Neutrophil (primary cell): ENCODE measurements around the gene SLC6A7.

ENCODE experiments used
- H3K27ac ChIP-seq: fragments of 200-600 bp; sonication (generic); 2 replicates; pipeline ENCODE4 v1.5.1; 2016; ENCODE audit warnings: mild to moderate bottlenecking, moderate library complexity
- H3K27me3 ChIP-seq: fragments of 200-600 bp; sonication (generic); 2 replicates; pipeline ENCODE4 v1.6.0; 2016; ENCODE audit warnings: mild to moderate bottlenecking
- H3K36me3 ChIP-seq: fragments of 200-600 bp; sonication (generic); 2 replicates; pipeline ENCODE4 v1.5.1; 2017
- H3K4me1 ChIP-seq, 2 experiments: fragments of 200-600 bp in 1 of 2; sonication (generic) in 1 of 2; 1 replicate in 1 of 2; 2 replicates in 1 of 2; pipeline versions ENCODE4 v1.5.1 to v1.6.1; 2013 to 2016; ENCODE audit warnings: low read depth in 1 of 2, low read length in 1 of 2, mild to moderate bottlenecking in 1 of 2, moderate library complexity in 1 of 2; ENCODE audit not compliant: control insufficient read depth in 1 of 2, insufficient read depth in 1 of 2
- H3K4me3 ChIP-seq, 2 experiments: fragments of 200-600 bp in 1 of 2; sonication (generic) in 1 of 2; 1 replicate in 1 of 2; 2 replicates in 1 of 2; pipeline ENCODE4 v1.5.1; 2013 to 2016; ENCODE audit warnings: low read depth in 1 of 2, low read length in 1 of 2, mild to moderate bottlenecking in 1 of 2, moderate library complexity in 1 of 2
- H3K9me3 ChIP-seq: fragments of 200-600 bp; sonication (generic); 2 replicates; pipeline ENCODE4 v1.5.1; 2016
- CTCF ChIP-seq: fragments of 200-600 bp; sonication (generic); IDR thresholded peaks from 2 replicates; pipeline ENCODE4 v1.5.1; 2016; ENCODE audit warnings: antibody characterized with exemption

SLC6A7 gene

GRCh38 chr5:150176745-150177477 is 13.0 kb upstream of the SLC6A7 start:
- no peaks in the 10 kb centered on the region for H3K9me3 ChIP-seq
- no peaks in the 10 kb centered on the region for H3K36me3 ChIP-seq
- TF ChIP-seq CTCF, result no peak
- H3K4me3 ChIP-seq, result no peak overlapping the region
- H3K27ac ChIP-seq, result no peak overlapping the region
- H3K4me1 ChIP-seq, result no peaks in the 10 kb centered on the region
- H3K27me3 ChIP-seq, result no peaks in the 10 kb centered on the region

GRCh38 chr5:150177721-150178120 is 12.1 kb upstream of the SLC6A7 start:
- no peaks in the 10 kb centered on the region for H3K4me1 ChIP-seq
- TF ChIP-seq CTCF, result no peak

GRCh38 chr5:150178262-150178661 is 11.6 kb upstream of the SLC6A7 start:
- Histone ChIP-seq H3K27me3 (no peaks in the 10 kb centered on the region), H3K9me3 (no peaks in the 10 kb centered on the region)
- no peak for TF ChIP-seq CTCF

More at GRCh38 chr5:150177721-150178120, 12.1 kb upstream of the SLC6A7 start:
- Histone ChIP-seq H3K27ac (no peak overlapping the region), H3K4me3 (no peak overlapping the region), H3K36me3 (no peaks in the 10 kb centered on the region), H3K27me3 (no peaks in the 10 kb centered on the region), H3K9me3 (no peaks in the 10 kb centered on the region)

GRCh38 chr5:150179019-150179620 is 10.7 kb upstream of the SLC6A7 start:
- Histone ChIP-seq H3K27ac (no peak overlapping the region), H3K4me3 (no peak overlapping the region), H3K36me3 (no peaks in the 10 kb centered on the region), H3K9me3 (no peaks in the 10 kb centered on the region), H3K4me1 (no peaks in the 10 kb centered on the region), H3K27me3 (no peaks in the 10 kb centered on the region)
- TF ChIP-seq CTCF, result no peak

More at GRCh38 chr5:150178262-150178661, 11.6 kb upstream of the SLC6A7 start:
- no peaks in the 10 kb centered on the region for H3K4me1 ChIP-seq
- no peak overlapping the region for H3K4me3 ChIP-seq
- no peaks in the 10 kb centered on the region for H3K36me3 ChIP-seq
- H3K27ac ChIP-seq, result no peak overlapping the region

GRCh38 chr5:150180241-150181026 is 9.4 kb upstream of the SLC6A7 start:
- no peak overlapping the region for H3K27ac ChIP-seq
- no peaks in the 10 kb centered on the region for H3K9me3 ChIP-seq
- no peak overlapping the region for H3K4me3 ChIP-seq
- no peaks in the 10 kb centered on the region for H3K36me3 ChIP-seq
- H3K27me3 ChIP-seq, result no peaks in the 10 kb centered on the region
- peaks cover 4 to 8% of the 10 kb centered on the region in 2 experiments for H3K4me1 ChIP-seq
- TF ChIP-seq CTCF, result no peak
